SH-SY5Y (cell line): ENCODE data around the gene DNAH17.

ENCODE experiments used
- GATA2 ChIP-seq: IDR thresholded peaks from 2 replicates; pipeline ENCODE4 v1.6.1; 2011; ENCODE audit warnings: mild to moderate bottlenecking, low read depth, low read length
- GATA3 ChIP-seq: IDR thresholded peaks from 2 replicates; pipeline ENCODE4 v1.6.1; 2011; ENCODE audit warnings: low read depth, mild to moderate bottlenecking, low read length, moderate library complexity

GRCh38 chr17:78488156-78488555 is 89.0 kb downstream of the DNAH17 start:
- TF ChIP-seq GATA2 (no peak), GATA3 (no peak)
